Measurements from ENCODE around the gene APC2.

- TF ChIP-seq CTCF (conservative IDR thresholded peaks at IDR 0.05) (no peak), EZH2 (IDR thresholded peaks at IDR 0.05; ENCODE audit: low read depth) (no peak)
These were observed 45.3 kb downstream of the APC2 start for GRCh38 chr19:1495051-1495798.

Measured in PC-9 (cell line).